Stimulated activated CD8-positive, alpha-beta memory T cell treated with anti-CD3 and anti-CD28 coated beads, Interleukin-4, amount 100 ng/mL, for 24 hours (primary cell): ENCODE data around the gene MRPS18B.

Source experiments
- DNase-seq: peaks from one replicate; pipeline ENCODE4 v3.0.0-alpha.2; 2020; ENCODE audit warnings: low read depth

The MRPS18B gene

DNA sequence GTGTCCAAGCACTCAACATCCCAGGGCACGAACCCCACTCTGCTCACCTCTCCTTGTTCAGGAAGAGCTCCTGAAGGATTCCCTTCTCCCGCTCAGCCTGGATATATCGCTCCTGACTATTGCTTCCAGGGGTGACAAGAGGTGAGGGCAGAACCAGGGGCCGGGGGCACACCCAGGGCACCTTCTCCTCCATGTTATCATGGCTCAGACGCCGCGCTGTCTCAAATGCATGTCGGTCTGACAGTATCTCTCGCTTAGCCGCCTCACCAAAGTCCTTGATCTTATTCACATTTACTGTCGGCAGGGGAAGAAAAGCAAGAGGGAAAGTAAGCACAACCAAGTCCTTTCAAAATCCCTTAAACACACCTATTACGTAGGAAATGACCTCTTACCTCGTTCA is 13.7 kb upstream of the MRPS18B start:
- no peak for DNase-seq

DNA sequence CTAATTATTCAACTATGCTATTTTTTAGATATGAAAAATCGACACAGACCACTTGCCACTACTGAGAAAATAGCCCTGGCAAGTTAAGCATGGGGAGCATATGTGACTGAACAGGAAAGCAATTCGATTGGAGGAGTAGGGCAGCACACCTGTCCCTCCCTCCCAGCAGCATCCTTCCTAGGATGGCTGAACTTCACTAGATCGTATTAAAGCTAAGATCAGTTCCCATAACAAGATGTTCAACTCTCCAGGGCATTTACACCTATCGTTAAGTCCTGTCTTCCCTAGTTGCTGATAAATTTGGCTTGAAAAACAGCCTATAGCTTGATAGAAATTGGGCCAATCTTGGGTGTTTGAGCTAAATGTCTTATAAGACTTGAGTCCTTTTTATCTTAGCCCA is 7.6 kb upstream of the MRPS18B start:
- DNase-seq = no peak

DNA sequence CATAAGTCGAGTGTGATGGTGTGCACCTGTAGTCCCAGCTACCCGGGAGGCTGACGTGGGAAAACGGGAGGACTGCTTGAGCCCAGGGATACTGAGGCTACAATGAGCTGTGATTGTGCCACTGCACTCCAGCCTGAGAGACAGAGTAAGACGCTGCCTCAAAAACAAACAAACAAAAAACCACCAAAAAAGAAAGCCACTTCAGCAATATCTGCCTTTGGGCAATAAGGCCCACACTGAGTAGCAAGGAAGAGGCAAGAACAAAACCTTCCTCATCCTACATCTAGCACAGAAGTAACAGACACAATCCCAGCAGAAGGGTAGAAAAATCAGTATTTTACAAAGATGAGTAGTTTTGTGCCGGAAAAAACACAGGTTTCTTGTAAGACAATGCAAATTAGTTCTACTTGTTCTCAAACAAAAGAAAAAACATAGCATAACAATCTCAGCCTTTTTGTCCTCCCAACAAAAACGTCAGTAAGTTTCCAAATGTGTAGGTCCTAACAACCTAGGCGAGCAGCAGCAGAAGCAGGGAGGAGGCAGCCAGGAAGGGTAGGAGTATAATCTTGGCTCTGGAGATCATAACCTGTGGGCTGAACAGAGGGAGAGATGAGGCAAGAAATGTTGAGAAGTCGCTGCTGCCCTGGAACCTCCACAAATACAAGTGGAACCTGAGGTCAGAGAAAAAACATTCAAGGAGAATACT is 6.3 kb upstream of the MRPS18B start:
- DNase-seq = no peak

DNA sequence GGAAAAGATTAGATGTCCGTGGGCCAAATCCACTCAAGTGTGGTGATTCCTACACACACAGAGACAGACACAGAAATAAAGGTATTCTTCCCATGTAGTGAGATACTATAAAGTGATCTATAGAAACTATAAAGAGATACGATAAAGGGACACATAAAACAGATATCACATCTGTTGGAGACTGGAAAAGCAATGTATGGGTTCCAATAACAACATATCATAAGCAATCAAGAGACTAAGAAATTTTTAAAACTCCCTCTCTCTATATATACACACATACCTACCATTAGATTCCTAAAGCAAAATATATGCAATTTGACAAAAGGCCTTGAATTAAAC is 5.8 kb upstream of the MRPS18B start:
- no peak for DNase-seq

DNA sequence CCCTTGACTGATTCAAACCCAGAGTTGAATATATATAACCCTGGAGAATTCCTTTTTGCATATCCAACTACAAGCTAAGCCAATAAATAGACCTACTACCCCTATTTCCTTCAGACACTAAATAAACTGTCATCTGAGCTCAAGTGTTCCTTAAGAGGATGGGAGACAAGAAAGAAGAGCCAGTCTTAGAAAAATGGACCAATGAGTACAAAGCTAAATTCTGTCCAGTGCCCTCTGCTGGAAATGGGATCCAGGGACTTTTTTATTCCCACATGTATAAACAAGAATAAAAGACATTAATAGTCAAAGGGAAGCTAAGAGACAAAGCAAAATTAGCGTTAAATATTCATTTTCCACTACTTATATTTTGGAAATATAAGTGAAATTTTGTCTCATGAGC is 5.4 kb upstream of the MRPS18B start:
- no peak for DNase-seq

DNA sequence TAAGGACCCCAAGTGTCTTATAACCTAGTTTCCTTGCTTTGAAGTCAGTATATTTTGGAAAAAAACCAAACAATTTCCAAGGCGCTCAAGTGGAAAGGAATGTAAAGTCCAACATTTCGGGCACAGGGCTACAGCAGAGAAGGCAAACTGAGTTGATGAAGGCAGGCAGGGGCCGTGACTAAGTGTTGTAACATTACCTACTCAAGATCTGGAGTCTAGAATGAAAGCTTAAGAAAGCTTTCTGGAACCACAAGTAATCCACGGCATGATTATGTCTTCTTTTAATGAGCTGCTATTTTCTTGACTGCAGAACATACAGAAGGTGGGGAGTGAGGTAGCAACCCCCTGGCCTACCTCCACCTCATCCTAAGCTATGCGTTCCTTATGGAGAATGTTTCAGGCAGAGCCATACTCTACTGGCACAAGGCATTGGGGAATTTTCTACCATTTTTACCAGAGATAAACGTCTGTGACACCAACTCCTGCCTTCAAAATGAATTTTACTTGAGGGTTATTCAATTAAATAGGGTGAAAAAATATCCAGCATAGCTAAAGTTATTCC is 4.9 kb upstream of the MRPS18B start:
- DNase-seq = no peak

DNA sequence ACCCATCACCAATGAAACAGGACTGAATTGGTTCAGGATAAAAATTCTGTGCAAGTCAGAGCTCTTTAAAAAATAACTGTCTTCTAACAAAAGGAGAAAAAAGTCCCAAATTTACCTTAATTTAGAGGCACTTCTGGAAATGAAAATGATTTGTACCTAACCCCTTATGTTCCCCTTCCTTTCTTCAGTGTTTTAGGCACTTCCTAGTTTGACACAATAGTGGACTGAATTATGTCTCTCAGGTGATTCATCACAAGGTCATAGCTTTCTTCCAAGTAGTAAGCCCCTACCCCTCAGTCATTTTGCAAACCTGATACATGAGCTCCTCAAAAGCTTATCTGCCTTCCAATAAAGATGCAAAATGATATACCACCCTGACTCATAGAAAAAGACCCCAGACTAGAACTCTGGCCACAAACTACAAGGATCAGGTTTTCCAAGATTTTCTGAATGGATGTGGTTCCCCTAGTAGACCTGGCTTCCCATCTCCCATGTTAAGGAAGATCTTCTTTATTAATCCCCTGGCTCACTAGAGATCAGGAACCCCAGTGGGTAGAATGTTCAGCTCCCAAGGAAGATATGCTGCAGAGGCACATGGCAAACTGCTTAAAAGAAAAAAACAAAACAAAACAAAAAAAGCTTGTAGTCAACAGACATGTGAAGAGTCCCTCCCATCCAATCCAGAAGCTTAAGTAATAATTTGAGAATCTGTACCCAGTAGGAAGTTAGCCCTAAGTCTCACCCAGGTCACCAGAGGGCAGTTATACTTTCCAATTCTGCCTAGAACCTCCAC is 4.2 kb upstream of the MRPS18B start:
- DNase-seq = no peak

DNA sequence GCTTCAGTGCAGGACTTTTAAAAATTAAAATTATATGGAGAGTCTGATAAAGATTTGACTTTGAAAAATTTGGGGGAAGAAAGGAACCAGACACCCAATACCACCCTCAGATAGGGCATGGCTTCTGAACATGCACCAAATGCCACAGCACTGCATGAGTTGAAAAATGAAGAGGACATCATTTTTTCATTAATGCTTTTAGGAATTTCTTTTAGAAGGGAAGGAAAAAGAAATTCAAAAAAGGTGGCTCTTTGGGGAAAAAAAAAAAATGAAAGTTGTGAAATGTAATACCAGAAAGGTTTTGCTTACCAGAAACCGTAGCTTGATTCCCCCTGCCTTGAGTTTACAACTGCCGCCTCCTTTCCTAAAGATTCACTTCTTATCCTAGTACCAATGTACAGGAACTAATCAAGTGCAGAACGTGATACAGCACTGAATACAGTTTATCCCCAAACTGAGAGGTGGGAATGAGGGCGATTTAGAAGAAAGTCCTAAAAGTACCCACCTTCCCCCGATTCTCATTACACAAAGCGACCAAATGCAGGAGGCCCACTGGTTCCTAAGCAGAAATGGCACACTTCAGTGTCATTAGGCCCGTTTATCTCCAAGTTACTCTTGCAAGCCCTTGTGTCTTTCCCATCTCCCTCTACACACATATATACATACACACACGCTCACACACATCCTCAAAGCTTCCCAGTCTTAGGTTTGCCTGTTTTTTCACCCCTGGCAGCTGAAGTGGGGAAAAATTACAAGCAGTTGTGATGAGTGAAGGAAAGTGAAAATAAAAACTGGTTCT is 3.4 kb upstream of the MRPS18B start:
- DNase-seq = no peak

DNA sequence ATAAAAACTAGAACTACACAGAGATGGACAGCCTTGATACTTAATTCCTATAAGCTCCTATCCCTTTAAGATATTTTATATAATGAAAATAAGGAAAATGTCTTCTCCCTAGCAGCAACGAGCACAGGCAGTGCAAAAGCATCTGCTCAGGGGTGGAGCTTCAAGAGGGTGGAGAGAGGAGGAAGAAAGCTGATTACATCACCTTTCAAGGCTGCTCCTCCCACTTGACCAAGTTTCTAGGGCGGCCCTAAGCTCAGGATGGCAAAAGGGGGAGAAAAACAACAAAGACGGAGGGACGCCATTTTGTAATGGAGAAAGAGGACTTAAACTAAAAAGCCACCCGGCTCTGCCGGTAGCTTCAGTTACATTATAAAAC is 2.8 kb upstream of the MRPS18B start:
- peak; percentile 64 for DNase-seq

DNA sequence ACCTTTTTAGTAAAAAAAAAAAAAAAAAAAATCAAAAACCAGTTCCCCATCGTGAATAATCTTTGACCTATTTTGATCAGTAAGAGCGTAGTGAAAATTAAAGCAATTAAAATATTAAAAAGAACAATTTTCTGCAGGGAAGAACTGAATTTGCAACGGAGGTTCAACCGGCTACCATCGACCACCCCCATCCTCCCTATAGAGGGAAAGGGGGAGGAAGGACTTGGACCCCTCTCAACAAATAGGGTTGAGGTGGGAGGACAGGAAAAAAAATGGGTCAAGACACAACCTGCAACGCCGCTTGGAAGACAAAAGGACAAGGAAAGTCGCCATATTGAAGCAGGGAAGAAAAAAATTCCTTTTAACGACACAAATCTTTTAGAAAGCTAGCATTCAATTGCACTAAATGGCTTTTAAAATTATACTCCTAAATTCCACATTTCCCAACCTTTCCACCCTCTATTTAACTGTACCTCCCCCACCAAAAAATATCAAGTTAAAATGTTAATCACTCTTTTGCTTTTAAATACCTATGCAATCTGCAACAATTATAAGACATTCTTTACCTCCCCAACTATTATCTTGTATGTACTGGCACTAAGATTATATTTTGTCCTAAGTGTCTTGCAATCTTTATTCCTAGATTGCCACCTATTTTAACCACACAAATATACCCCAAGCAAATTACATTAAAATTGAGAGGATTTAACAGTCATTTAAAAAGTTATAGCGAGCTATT is 2.3 kb upstream of the MRPS18B start:
- no peak for DNase-seq

DNA sequence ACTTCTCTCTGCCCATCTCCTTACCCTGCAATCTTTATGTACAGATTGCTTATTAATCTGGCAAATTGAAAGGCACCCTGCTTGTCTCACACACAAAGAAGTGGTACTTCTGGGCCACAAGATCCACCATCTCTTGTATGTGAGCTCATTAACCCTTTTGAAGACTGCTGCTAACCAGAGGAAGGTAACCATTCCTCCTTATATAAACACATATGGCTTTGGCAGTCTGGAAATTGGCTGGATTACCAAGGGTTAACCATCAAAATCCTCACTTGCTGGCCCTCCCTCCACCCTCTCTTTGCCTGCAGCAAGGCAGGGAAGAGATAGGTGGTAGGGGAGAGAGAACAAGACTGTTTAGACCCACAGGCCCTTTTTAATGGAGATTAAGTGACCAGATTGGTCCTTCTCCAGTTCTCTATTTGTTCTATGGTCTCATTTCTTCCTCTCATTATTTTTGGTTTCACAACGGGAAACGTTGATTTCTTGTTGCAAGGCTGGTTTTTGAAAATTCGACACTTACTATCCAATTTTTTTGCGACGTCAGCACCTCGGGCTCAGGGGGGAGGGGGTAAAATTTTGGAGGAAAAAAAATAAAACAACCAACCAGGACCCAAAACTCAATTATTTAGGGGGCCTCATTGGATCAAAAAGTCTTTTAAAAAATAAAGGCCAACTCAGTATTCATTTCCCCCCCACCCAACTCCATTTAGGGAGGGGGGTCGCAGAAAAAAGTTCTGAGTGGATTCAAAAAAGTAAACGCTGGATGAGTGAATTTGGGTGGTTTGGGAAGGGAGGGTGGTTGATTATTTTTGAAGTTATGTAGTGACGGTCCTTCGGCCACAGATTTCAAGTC is 1.5 kb upstream of the MRPS18B start:
- DNase-seq = no peak

DNA sequence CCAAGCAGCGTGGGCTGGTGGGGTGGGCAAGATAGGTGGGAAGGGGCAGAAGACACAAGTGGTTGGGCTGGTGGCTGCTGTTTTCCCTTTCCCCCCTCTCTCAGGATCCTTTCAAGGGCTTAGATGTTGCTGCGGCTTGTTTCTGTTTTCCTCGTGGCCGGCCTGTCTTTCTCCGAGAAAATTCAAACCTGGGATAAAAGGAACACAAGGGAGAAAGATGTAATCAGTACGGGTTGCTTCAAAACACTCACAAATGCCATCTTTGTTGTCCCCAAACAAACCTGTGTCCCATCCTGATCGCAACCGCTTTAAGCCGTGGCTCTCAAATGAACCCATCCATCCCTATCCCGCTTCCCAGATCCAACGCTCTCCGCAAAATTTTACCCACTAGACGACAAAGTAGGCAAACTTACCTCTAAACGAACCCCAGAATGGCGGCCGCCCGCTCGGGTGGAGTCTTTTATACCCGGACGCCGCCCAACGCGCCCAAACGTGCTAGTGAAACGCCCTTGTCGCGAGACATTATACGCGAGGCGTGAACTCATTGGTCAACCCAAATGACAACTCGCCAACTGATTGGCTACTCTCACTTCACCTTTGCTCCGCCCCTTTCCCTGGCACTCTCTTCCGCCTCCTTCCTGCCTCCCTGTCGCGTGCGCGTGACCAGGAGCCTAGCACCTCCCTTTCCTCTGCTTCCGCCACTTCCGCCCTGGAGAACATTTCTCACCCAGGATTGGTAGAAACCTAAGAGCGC is 652 bp upstream of the MRPS18B start, which contains the start of gene PPP1R10:
Gene PPP1R10, minus strand, starts transcription at position 433 of the 754 bp plus-strand sequence. CDS start 7,299 bp downstream, outside the sequence.
- peak; percentile 94 for DNase-seq

DNA sequence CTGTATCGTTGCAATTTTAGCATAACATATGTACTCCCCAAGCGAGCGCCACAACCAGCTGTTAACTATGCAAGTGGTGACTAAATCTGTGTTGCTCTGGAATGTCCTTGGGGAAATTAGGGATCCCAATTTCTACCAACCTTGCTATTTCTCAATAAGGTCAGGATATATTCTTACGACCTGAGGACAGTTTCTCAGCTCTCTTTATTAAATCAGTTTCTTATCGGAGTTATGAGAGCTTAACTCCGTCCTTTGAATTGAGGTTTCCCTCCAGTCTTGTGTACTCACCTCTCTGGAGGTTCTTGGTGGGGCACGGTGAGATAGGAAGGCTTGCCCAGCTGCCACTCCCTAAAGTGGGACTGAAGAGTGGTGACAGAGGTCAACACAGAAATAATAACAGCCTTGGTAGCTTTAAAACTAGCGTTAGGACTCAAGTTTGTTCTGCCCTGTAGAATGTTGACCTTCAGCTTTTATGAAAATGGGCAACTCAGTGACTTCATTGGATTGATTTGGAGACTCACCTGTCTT is 694 bp downstream of the MRPS18B start:
- DNase-seq = no peak

DNA sequence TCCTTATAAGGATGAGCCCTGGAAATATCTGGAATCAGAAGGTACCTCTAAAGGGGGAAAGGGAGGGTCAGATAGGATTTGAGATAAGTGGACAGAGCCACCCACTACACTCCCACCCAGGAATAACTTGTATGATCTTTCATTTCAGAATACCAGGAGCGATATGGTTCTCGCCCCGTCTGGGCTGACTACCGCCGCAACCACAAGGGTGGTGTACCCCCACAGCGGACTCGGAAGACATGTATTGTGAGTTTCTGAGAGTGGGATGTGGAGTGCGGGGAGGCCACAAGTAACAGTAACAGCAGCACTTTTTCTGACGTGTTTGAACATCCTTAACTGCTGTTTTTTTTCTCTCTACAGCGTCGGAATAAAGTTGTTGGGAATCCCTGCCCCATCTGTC is 1.9 kb downstream of the MRPS18B start:
- DNase-seq = no peak

DNA sequence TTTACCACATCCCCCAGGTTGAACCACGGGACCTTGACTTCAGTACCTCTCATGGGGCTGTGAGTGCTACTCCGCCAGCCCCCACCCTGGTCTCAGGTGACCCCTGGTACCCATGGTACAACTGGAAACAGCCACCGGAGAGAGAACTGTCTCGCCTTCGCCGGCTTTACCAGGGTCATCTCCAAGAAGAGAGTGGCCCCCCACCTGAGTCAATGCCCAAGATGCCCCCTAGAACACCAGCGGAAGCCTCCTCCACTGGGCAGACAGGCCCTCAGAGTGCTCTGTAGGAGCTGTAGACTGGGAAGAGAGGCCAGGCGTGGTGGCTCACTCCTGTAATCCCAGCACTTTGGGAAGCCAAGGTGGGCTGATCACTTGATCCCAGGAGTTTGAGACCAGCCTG is 7.9 kb downstream of the MRPS18B start:
- no peak for DNase-seq

DNA sequence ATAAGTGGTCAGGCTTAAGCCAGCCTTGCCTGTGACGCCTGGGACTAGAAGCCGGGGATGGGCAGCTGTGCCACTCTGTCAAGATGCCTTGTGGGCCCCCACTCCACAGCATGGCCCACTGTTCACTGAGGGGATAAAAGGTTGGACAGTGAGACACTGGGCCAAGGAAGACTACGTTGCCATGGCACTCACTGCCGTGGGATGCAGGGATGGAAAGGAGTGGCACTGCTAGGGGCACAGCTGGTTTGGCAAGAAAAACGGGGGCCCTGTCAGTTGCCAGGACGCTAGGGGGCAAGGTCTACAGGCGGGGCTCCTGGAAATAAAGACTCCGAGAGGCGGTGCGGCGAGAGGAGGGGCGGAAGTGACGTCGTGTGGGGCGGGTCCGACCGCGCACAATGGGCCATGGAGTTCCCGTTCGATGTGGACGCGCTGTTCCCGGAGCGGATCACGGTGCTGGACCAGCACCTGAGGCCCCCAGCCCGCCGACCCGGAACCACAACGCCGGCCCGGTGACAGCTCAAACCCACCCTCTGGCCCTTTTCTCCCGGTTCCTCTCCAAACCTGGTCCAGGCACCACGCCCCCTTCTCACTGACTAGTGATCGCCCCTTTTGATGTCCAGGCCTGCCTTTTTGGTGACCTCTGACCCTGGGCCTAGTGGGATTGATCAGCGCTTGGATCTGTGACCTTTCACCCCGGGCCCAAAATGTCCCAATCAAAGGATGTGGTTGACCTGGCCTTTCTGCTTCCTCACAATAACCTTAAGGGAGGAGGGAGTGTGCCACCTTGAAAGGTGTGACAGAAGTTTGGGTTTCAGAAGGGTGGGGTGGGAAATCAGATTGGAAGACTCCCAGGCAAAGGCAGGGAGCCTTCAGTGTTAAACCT is 9.1 kb downstream of the MRPS18B start, which contains the start of gene ATAT1:
Gene ATAT1, plus strand, starts transcription at position 391 of the 883 bp plus-strand sequence.
- peak; percentile 86 for DNase-seq

DNA sequence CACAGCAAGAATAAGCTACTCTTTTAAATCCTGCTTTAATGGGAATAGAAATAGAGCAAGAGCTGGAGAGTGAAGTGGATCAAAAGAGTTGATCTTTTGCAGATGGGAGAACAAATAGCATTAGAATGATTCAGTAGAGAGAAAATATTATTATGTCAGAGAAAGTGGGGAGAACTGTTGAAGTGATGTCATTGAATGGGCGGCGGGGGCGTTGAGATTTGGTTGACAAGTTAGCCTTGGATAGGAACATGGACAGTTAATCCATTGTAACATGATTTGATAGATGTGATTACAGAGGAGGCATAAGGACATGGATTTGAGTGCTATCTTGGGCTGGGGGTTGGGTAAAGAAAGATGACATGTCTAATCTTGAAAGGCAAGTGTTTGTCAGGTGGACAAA is 18.2 kb downstream of the MRPS18B start:
- no peak for DNase-seq

DNA sequence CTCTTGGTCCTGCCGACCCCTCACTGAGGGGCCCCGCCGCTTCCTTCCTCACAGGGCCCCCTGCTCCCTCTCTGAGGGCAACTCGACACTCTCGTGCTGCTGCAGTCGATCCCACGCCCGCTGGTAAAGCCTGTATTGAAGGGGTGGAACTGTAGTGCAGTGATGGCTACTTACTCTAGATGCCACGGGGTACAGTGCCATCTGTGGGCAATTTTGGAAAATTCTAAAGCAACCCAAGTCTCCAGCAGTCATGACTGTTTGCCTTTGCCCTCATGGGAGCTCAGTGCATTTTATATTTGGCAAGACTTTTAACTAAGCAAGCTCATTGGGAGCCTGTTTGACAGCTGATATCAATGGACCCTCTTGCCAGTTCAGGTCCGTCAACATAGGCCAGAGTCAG is 22.8 kb downstream of the MRPS18B start:
- DNase-seq = no peak

DNA sequence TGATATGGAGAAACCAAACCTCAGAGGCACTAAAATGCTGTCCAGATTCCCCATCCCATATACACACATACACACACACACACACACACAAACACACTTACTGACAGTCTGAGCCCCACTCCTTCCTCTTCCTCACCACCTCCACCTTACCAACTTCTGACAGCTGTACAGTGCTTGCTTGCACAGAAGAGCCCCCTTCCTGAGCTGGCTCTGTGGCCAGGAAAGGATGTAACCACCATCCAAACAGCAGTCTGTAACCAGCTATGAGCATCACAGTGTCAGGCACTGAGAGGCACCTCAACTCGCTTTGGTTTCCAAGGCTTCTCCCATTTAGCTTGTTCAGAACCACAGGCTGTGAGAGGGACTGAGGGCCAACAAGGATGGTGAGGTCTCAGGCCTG is 23.4 kb downstream of the MRPS18B start:
- no peak for DNase-seq
